ENCODE results near the gene ZDHHC5. TPM values are rescaled to one million over a fixed set of nuclear protein-coding genes. Genes with fewer than 3 reads are reported as not detected.

Gene ZDHHC5
- total RNA-seq, 1 experiment from 2014 or later = 72.2 TPM

DNA sequence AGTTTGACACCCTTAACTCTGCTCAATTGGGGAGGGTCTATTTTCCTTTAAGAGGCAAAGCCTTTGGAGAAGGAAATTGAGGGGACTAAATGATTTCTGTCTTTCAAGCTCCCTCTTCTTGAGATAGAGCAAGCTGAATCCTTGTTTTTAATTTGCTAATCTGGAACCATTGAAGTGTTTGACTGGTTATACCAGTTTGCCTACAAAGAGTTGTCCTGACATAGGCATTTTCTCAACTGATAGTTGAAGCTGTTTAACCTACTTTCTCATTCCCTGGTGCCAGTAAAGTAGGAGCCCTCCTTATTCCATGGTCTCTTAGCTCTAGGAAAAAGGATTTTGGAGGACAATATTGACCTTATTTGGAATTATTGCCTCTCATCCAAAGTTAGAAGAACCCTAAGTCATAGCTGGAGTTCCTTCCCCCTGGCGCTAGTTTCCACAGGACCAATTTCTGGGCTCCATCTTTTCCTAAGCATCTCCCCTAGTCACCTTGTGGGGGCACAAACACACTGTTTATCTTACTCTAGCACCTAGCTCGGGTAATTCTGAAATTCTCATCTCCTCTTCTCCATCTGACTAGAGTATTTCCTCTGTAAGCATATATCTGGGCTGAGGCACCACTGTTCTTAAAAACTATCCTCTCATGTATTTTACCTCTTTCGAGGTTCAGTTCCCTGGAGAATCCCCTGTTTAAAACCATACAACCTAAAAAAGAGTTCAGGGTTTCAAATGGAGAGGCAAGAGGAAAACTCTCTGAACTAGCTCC is 7.4 kb downstream of the ZDHHC5 start:
- intact Hi-C loops (cut with micrococcal nuclease; ENCODE audit: unreplicated experiment) = no loop called here
- Mint-ChIP-seq H3K4me1 (ENCODE audit: low read depth, unreplicated experiment) (peaks cover 22% of the 10 kb centered on the region), H3K4me3 (ENCODE audit: unreplicated experiment) (no peak overlapping the region), H3K27me3 (ENCODE audit: insufficient read depth, unreplicated experiment) (no peaks in the 10 kb centered on the region), H3K27ac (ENCODE audit: unreplicated experiment) (no peak overlapping the region), H3K36me3 (ENCODE audit: insufficient read depth, unreplicated experiment) (peaks cover 65% of the 10 kb centered on the region), H3K9me3 (ENCODE audit: unreplicated experiment) (no peaks in the 10 kb centered on the region)
- Histone ChIP-seq H3K36me3 (ENCODE audit: control insufficient read depth, insufficient read depth, low read length) (peaks cover 2% of the 10 kb centered on the region), H3K4me1 (peaks cover 9% of the 10 kb centered on the region), H3K9me3 (no peaks in the 10 kb centered on the region), H3K4me3 (ENCODE audit: low read depth, low read length) (no peak overlapping the region), H3K27me3 (replicated peaks; ENCODE audit: control insufficient read depth, insufficient read depth, low read length) (no peaks in the 10 kb centered on the region)
- BruUV-seq (replicated peaks) = no TSS peak
- TF ChIP-seq, protein P1, sequence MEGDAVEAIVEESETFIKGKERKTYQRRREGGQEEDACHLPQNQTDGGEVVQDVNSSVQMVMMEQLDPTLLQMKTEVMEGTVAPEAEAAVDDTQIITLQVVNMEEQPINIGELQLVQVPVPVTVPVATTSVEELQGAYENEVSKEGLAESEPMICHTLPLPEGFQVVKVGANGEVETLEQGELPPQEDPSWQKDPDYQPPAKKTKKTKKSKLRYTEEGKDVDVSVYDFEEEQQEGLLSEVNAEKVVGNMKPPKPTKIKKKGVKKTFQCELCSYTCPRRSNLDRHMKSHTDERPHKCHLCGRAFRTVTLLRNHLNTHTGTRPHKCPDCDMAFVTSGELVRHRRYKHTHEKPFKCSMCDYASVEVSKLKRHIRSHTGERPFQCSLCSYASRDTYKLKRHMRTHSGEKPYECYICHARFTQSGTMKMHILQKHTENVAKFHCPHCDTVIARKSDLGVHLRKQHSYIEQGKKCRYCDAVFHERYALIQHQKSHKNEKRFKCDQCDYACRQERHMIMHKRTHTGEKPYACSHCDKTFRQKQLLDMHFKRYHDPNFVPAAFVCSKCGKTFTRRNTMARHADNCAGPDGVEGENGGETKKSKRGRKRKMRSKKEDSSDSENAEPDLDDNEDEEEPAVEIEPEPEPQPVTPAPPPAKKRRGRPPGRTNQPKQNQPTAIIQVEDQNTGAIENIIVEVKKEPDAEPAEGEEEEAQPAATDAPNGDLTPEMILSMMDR (IDR thresholded peaks at IDR 0.05; ENCODE audit: insufficient read depth in 1 of 2, low read depth in 1 of 2, low read length in 1 of 2, severe bottlenecking in 1 of 2, unreplicated experiment in 1 of 2) = no peak
- POLR2A ChIA-PET = interaction anchor here (1.7 kb wide), 1 partner anchor 37 kb away, joined by 9 read pairs; the partner anchor contains the start of genes MED19 and TMX2
- no peak for DNase-seq
- CTCF ChIA-PET = interaction anchor here (0.7 kb wide), 1 partner anchor 22 kb away, joined by 3 read pairs; no protein-coding TSS in a partner anchor

DNA sequence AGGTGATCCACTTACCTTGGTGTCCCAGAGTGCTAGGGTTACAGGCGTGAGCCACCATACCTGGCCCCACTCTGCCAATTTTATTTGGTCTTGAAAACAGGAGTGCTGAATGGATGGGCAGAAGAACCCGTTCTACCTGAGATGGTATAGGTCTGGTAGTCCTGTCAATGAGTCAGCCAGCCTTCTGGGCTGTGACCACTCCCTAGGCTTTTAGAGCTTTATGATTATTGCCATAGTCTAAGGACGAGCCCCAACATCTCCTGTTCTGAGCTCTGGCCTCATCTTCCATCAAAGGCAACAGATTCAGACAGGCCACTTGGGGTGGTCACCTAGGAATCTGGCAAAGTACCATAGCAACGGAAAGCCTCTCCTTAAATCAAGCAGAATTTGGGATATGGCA is 11.5 kb downstream of the ZDHHC5 start:
- DNase-seq = no peak
- H3K27ac Mint-ChIP-seq (ENCODE audit: unreplicated experiment) = no peak overlapping the region
- BruUV-seq (replicated peaks) = no TSS peak

DNA sequence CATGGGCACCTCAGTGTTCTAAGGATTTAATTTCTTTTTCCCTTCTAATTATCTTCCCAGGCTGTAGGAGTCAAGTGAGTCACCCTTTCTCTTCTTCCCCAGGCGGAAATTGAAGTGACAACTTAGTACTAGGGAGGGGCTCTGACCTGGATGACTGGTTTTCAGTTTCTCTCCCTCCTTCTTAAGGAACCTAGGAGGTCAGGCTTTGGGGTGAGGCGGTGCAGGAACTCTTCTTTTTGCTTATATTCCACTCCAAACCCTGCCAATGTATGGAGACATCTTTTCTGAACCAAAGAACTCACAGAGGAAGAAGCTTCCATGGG is 12.6 kb downstream of the ZDHHC5 start:
- TF ChIP-seq, protein P1 (IDR thresholded peaks at IDR 0.05; ENCODE audit: insufficient read depth in 1 of 2, low read depth in 1 of 2, low read length in 1 of 2, severe bottlenecking in 1 of 2, unreplicated experiment in 1 of 2) = no peak
- BruUV-seq (replicated peaks) = no TSS peak

More for the DNA sequence above, 11.5 kb downstream of the ZDHHC5 start:
- no peaks in the 10 kb centered on the region for H3K27me3 ChIP-seq (replicated peaks; ENCODE audit: control insufficient read depth, insufficient read depth, low read length)
- TF ChIP-seq, protein P1 (IDR thresholded peaks at IDR 0.05; ENCODE audit: insufficient read depth in 1 of 2, low read depth in 1 of 2, low read length in 1 of 2, severe bottlenecking in 1 of 2, unreplicated experiment in 1 of 2) = no peak
- Mint-ChIP-seq H3K4me1 (ENCODE audit: low read depth, unreplicated experiment) (peaks cover 3% of the 10 kb centered on the region), H3K36me3 (ENCODE audit: insufficient read depth, unreplicated experiment) (peaks cover 71% of the 10 kb centered on the region), H3K9me3 (ENCODE audit: unreplicated experiment) (no peaks in the 10 kb centered on the region), H3K4me3 (ENCODE audit: unreplicated experiment) (no peak overlapping the region), H3K27me3 (ENCODE audit: insufficient read depth, unreplicated experiment) (no peaks in the 10 kb centered on the region)
- no peaks in the 10 kb centered on the region for H3K9me3 ChIP-seq
- H3K4me3 ChIP-seq (ENCODE audit: low read depth, low read length) = no peak overlapping the region
- H3K4me1 ChIP-seq = peaks cover 9% of the 10 kb centered on the region
- H3K36me3 ChIP-seq (ENCODE audit: control insufficient read depth, insufficient read depth, low read length) = peaks cover 2% of the 10 kb centered on the region
- POLR2A ChIA-PET = no interaction called here
- CTCF ChIA-PET = no interaction called here
- intact Hi-C loops (cut with micrococcal nuclease; ENCODE audit: unreplicated experiment) = no loop called here

More for the DNA sequence above, 12.6 kb downstream of the ZDHHC5 start:
- ChIA-PET POLR2A (no interaction called here), CTCF (no interaction called here)
- DNase-seq = no peak
- peaks cover 6% of the 10 kb centered on the region; the same call in 1 of the 2 replicates for H3K4me1 ChIP-seq
- no peaks in the 10 kb centered on the region for H3K9me3 ChIP-seq
- no peak overlapping the region for H3K4me3 ChIP-seq (ENCODE audit: low read depth, low read length)
- Mint-ChIP-seq H3K9me3 (ENCODE audit: unreplicated experiment) (no peaks in the 10 kb centered on the region), H3K36me3 (ENCODE audit: insufficient read depth, unreplicated experiment) (peaks cover 72% of the 10 kb centered on the region), H3K4me3 (ENCODE audit: unreplicated experiment) (no peak overlapping the region), H3K4me1 (ENCODE audit: low read depth, unreplicated experiment) (no peaks in the 10 kb centered on the region), H3K27ac (ENCODE audit: unreplicated experiment) (no peak overlapping the region), H3K27me3 (ENCODE audit: insufficient read depth, unreplicated experiment) (no peaks in the 10 kb centered on the region)
- H3K27me3 ChIP-seq (replicated peaks; ENCODE audit: control insufficient read depth, insufficient read depth, low read length) = no peaks in the 10 kb centered on the region
- intact Hi-C loops (cut with micrococcal nuclease; ENCODE audit: unreplicated experiment) = no loop called here
- H3K36me3 ChIP-seq (ENCODE audit: control insufficient read depth, insufficient read depth, low read length) = peaks cover 2% of the 10 kb centered on the region
